CD14-positive monocyte (primary cell): ENCODE results near the gene ARFGAP1. TPM values are rescaled to one million over a fixed set of nuclear protein-coding genes. Genes with fewer than 3 reads are reported as not detected.

Source experiments
- DNase-seq, 3 donors: peaks; one replicate each; pipeline ENCODE4 v3.0.0-alpha.2; 2011 to 2022
- H2AFZ ChIP-seq: 2 replicates; pipeline ENCODE4 v1.6.0; 2012; ENCODE audit warnings: mild to moderate bottlenecking, low read depth, low read length, inconsistent platforms; ENCODE audit not compliant: insufficient read depth, poor library complexity, severe bottlenecking
- H3K27ac ChIP-seq, 2 donors: 1 replicate in 1 of 2; 2 replicates in 1 of 2; pipeline ENCODE4 v1.5.1; 2012 to 2013; ENCODE audit warnings: low read length in 2 of 2, control low read depth in 1 of 2, inconsistent platforms in 1 of 2, low read depth in 1 of 2, mild to moderate bottlenecking in 1 of 2
- H3K27me3 ChIP-seq, 2 donors: one replicate each; pipeline versions ENCODE4 v1.6.0 to v1.6.1; 2011 to 2013; ENCODE audit warnings: low read length in 2 of 2; ENCODE audit not compliant: control insufficient read depth in 2 of 2, insufficient read depth in 2 of 2
- H3K36me3 ChIP-seq, 2 donors: replicated peaks in 1 of 2; 1 replicate in 1 of 2; 2 replicates in 1 of 2; pipeline versions ENCODE4 v1.5.1 to v1.6.1; 2012 to 2013; ENCODE audit warnings: low read length in 2 of 2, control low read depth in 1 of 2, inconsistent platforms in 1 of 2, mild to moderate bottlenecking in 1 of 2; ENCODE audit not compliant: insufficient read depth in 2 of 2, control insufficient read depth in 1 of 2
- H3K4me1 ChIP-seq, 2 donors: 1 replicate in 1 of 2; 2 replicates in 1 of 2; pipeline versions ENCODE4 v1.5.1 to v1.6.1; 2012 to 2013; ENCODE audit warnings: low read length in 2 of 2, control low read depth in 1 of 2, inconsistent platforms in 1 of 2, mild to moderate bottlenecking in 1 of 2, moderate library complexity in 1 of 2; ENCODE audit not compliant: insufficient read depth in 2 of 2, control insufficient read depth in 1 of 2
- H3K4me2 ChIP-seq: replicated peaks from 2 replicates; pipeline ENCODE3; 2012; ENCODE audit warnings: low read length, moderate library complexity, mild to moderate bottlenecking; ENCODE audit not compliant: poor library complexity, severe bottlenecking; ENCODE audit errors: extremely low read depth
- H3K4me3 ChIP-seq, 3 experiments: fragments of 200-600 bp in 1 of 3; sonication (generic) in 1 of 3; replicated peaks in 1 of 3; 1 replicate in 2 of 3; 2 replicates in 1 of 3; pipeline ENCODE4 v1.5.1; 2011 to 2013; ENCODE audit warnings: low read length in 3 of 3, mild to moderate bottlenecking in 3 of 3, control low read depth in 2 of 3, low read depth in 2 of 3, inconsistent platforms in 1 of 3, moderate library complexity in 1 of 3
- H3K79me2 ChIP-seq: 2 replicates; pipeline ENCODE4 v1.6.0; 2012; ENCODE audit warnings: mild to moderate bottlenecking, control low read depth, inconsistent platforms, low read length, moderate library complexity; ENCODE audit not compliant: insufficient read depth
- H3K9ac ChIP-seq: 2 replicates; pipeline ENCODE4 v1.6.0; 2017; ENCODE audit warnings: low read length, mild to moderate bottlenecking; ENCODE audit not compliant: insufficient read depth, poor library complexity, severe bottlenecking
- H3K9me3 ChIP-seq, 2 donors: replicated peaks in 1 of 2; 1 replicate in 1 of 2; 2 replicates in 1 of 2; pipeline versions ENCODE4 v1.5.1 to v1.6.1; 2012 to 2013; ENCODE audit warnings: low read length in 2 of 2, control low read depth in 1 of 2; ENCODE audit not compliant: control insufficient read depth in 1 of 2, insufficient read depth in 1 of 2
- H4K20me1 ChIP-seq: 2 replicates; pipeline ENCODE4 v1.6.0; 2012; ENCODE audit warnings: mild to moderate bottlenecking, low read length, control low read depth, moderate library complexity; ENCODE audit not compliant: insufficient read depth
- H3K27ac Mint-ChIP-seq, 7 donors: one replicate each; pipeline ENCODE4 v1.8.0; 2020; ENCODE audit warnings: mild to moderate bottlenecking in 7 of 7, mixed read lengths in 7 of 7, moderate library complexity in 6 of 7, inconsistent platforms in 2 of 7
- H3K27me3 Mint-ChIP-seq, 3 donors: one replicate each; pipeline ENCODE4 v1.8.0; 2021 to 2022; ENCODE audit warnings: low read depth in 3 of 3, mild to moderate bottlenecking in 3 of 3, mixed read lengths in 3 of 3, moderate library complexity in 3 of 3, inconsistent platforms in 1 of 3
- H3K36me3 Mint-ChIP-seq, 2 donors: one replicate each; pipeline ENCODE4 v1.8.0; 2020; ENCODE audit warnings: mixed read lengths in 2 of 2, inconsistent platforms in 1 of 2, mild to moderate bottlenecking in 1 of 2
- H3K4me1 Mint-ChIP-seq: one replicate; pipeline ENCODE4 v1.8.0; 2020; ENCODE audit warnings: mild to moderate bottlenecking, mixed read lengths
- H3K4me3 Mint-ChIP-seq, 2 donors: one replicate each; pipeline ENCODE4 v1.8.0; 2020; ENCODE audit warnings: mild to moderate bottlenecking in 2 of 2, mixed read lengths in 2 of 2, moderate library complexity in 1 of 2
- H3K9me3 Mint-ChIP-seq, 7 donors: one replicate each; pipeline ENCODE4 v1.8.0; 2020 to 2022; ENCODE audit warnings: mixed read lengths in 7 of 7, mild to moderate bottlenecking in 6 of 7, moderate library complexity in 6 of 7, inconsistent platforms in 2 of 7
- WGBS: methylation state at CpG from one replicate; pipeline ENCODE4 v1.1.5; 2013; ENCODE audit warnings: missing lambda C conversion rate; ENCODE audit not compliant: insufficient coverage; 5-methylcytosine and 5-hydroxymethylcytosine counted together
- intact Hi-C, 2 donors: fragments of 100-400 bp; cut with micrococcal nuclease; formaldehyde crosslinking; loops; one replicate each; pipeline versions ENCODE4 v1.15.0 to v1.15.1; 2023
- polyA plus RNA-seq, 3 donors: library from polyadenylated mRNA; depleted of rRNA in 1 of 3; unstranded in 2 of 3; stranded (reverse) in 1 of 3; fragments of 300-500 nt in 2 of 3; fragments of >200 nt in 1 of 3; fragmentation: Illumina TruSeq in 2 of 3; gene quantifications; 1 replicate in 2 of 3; 2 replicates in 1 of 3; pipeline ENCODE4 v1.2.3, GENCODE V29; 2012 to 2021
- TF ChIP-seq, protein P1 (sequence below): fragments of 200-600 bp; IDR thresholded peaks from one replicate; pipeline ENCODE4 v1.8.0; 2022; ENCODE audit warnings: antibody characterized with exemption, mild to moderate bottlenecking

Gene ARFGAP1
- polyA plus RNA-seq, 3 donors: 11.2 to 99.8 (median 14.1) TPM

DNA sequence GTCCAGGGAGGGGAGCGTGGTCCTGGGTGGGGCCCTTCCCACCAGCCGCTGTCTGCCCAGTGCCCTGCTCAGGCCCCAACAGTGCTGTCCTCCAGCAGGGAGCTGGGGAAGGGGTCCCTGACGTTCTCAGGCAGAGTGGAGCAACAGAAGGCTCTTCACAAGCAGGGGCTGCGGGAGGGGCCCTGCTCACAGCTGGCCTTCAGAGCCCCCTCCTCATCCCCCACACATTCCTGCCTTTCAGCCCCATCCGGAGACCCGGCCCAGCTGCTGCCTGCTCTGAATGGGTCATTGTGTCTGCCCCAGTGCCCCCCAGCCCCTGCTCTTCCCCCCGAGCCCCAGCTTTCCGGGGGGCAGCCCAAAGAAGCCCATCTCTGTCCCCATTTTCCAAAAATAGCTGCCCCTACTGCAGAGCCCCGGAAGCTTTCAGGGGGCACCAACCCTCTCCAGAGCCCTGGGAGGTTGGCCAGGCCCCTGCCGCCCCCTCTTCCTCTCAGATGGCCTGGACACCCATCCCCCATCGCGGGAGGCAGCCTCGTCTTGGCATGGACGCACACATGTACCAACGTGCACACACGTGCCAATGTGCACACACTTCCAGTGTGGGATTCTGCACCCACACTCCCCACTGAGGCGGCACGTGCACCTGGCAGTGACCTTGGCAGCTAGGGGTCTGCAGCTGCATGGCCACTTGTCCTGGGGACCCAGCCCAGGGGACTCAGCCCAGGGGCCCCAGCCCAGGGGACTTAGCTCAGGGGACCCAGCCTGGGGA lies 24.1 kb downstream of the ARFGAP1 start:
- Histone ChIP-seq H3K9me3 (no peaks in the 10 kb centered on the region), H3K4me3 (no peak overlapping the region), H3K27ac (no peak overlapping the region), H3K9ac (no peak overlapping the region), H2AFZ (no peak overlapping the region), H3K36me3 (no peaks in the 10 kb centered on the region), H3K79me2 (no peaks in the 10 kb centered on the region), H3K4me2 (no peak overlapping the region), H3K27me3 (peaks cover 0 to 17% of the 10 kb centered on the region in 2 donors), H4K20me1 (no peaks in the 10 kb centered on the region), H3K4me1 (no peaks in the 10 kb centered on the region)
- Mint-ChIP-seq H3K4me3 (no peak overlapping the region), H3K36me3 (no peaks in the 10 kb centered on the region), H3K4me1 (no peaks in the 10 kb centered on the region), H3K27me3 (peaks cover 23 to 45% (median 27%) of the 10 kb centered on the region in 3 donors), H3K9me3 (peaks cover 3 to 8% (median 4%) of the 10 kb centered on the region in 7 donors), H3K27ac (no peak overlapping the region)
- 54% methylated on average over 18 of the region's 18 CpGs for WGBS
- DNase-seq: no peak
- intact Hi-C loops: no loop called here
- TF ChIP-seq, protein P1, sequence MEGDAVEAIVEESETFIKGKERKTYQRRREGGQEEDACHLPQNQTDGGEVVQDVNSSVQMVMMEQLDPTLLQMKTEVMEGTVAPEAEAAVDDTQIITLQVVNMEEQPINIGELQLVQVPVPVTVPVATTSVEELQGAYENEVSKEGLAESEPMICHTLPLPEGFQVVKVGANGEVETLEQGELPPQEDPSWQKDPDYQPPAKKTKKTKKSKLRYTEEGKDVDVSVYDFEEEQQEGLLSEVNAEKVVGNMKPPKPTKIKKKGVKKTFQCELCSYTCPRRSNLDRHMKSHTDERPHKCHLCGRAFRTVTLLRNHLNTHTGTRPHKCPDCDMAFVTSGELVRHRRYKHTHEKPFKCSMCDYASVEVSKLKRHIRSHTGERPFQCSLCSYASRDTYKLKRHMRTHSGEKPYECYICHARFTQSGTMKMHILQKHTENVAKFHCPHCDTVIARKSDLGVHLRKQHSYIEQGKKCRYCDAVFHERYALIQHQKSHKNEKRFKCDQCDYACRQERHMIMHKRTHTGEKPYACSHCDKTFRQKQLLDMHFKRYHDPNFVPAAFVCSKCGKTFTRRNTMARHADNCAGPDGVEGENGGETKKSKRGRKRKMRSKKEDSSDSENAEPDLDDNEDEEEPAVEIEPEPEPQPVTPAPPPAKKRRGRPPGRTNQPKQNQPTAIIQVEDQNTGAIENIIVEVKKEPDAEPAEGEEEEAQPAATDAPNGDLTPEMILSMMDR: no peak

GRCh38 chr20:63297371-63297781 lies 24.8 kb downstream of the ARFGAP1 start:
- Mint-ChIP-seq H3K4me3 (no peak overlapping the region), H3K36me3 (no peaks in the 10 kb centered on the region), H3K27me3 (peaks cover 23 to 44% (median 29%) of the 10 kb centered on the region in 3 donors), H3K27ac (no peak overlapping the region), H3K9me3 (peaks cover 3 to 14% (median 10%) of the 10 kb centered on the region in 7 donors), H3K4me1 (no peaks in the 10 kb centered on the region)
- H4K20me1 ChIP-seq: no peaks in the 10 kb centered on the region
- DNase-seq: no peak
- H3K9ac ChIP-seq: no peak overlapping the region
- H3K27me3 ChIP-seq: peaks cover 0 to 17% of the 10 kb centered on the region in 2 donors
- no peak overlapping the region for H2AFZ ChIP-seq
- H3K36me3 ChIP-seq: no peaks in the 10 kb centered on the region
- no peaks in the 10 kb centered on the region for H3K4me1 ChIP-seq
- H3K9me3 ChIP-seq: no peaks in the 10 kb centered on the region
- no peak overlapping the region for H3K4me2 ChIP-seq
- WGBS: 83% methylated on average over 11 of the region's 11 CpGs
- H3K4me3 ChIP-seq: no peak overlapping the region
- intact Hi-C loops: no loop called here
- TF ChIP-seq, protein P1: no peak
- H3K79me2 ChIP-seq: no peaks in the 10 kb centered on the region
- no peak overlapping the region for H3K27ac ChIP-seq
